NT2/D1 (cell line): ENCODE measurements around the gene LCA5.

Source experiments
- YY1 ChIP-seq: IDR thresholded peaks from 2 replicates; pipeline ENCODE4 v1.6.1; 2011; ENCODE audit not compliant: insufficient read length, insufficient read depth
- ZNF274 ChIP-seq: IDR thresholded peaks from 2 replicates; pipeline ENCODE4 v1.6.1; 2011; ENCODE audit warnings: mild to moderate bottlenecking, low read depth, low read length

DNA sequence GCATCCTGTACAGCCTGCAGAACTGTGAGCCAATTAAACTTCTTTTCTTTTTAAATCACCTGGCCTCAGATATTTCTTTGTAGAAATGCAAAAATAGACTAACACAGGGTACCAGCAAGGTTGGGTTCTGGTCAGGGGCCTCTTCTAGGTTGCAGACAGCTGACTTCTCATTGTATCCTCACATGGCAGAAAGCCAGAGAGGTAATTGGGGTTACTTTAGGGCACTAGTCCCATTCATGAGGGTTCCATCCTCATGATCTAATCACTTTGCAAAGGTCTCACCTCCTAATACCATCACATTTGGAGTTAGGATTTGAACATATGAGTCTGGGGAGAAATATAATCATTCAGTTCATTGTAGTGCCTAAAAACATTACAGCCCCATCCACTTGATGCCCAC lies 101.5 kb downstream of the LCA5 start:
- no peak for TF ChIP-seq YY1
- no peak for TF ChIP-seq ZNF274
